ENCODE results near the gene RTN4R.

Gene RTN4R

GRCh38 chr22:20291604-20292063, 23.5 kb upstream of the RTN4R start:
- DNase-seq (no peak), ATAC-seq (ENCODE audit: insufficient read depth, low read depth) (no peak)
- Histone ChIP-seq H3K9ac (ENCODE audit: low read depth, low read length) (no peak overlapping the region), H3K36me3 (ENCODE audit: insufficient read depth, low read length) (no peaks in the 10 kb centered on the region), H3K9me3 (ENCODE audit: insufficient read depth, low read length, severe bottlenecking) (no peaks in the 10 kb centered on the region), H2AFZ (ENCODE audit: low read depth, low read length) (no peak overlapping the region), H3K4me1 (ENCODE audit: insufficient read depth, low read length) (no peaks in the 10 kb centered on the region), H3K79me2 (ENCODE audit: insufficient read depth, low read length) (no peaks in the 10 kb centered on the region), H4K20me1 (ENCODE audit: insufficient read depth, low read length) (no peaks in the 10 kb centered on the region), H3K27ac (ENCODE audit: low read length) (no peak overlapping the region), H3K27me3 (ENCODE audit: insufficient read depth, low read length, poor library complexity) (no peaks in the 10 kb centered on the region), H3K4me3 (ENCODE audit: low read depth in 1 of 2, low read length in 2 of 2) (no peak overlapping the region), H3K4me2 (ENCODE audit: insufficient read depth, low read length) (no peak overlapping the region)
- TF ChIP-seq CTCF (IDR thresholded peaks at IDR 0.05; ENCODE audit: borderline replicate concordance, extremely low read depth, low read length, poor library complexity, severe bottlenecking) (no peak), EZH2 (IDR thresholded peaks at IDR 0.05; ENCODE audit: borderline replicate concordance, low read depth, low read length, severe bottlenecking) (no peak)

- Histone ChIP-seq H3K4me2 (ENCODE audit: insufficient read depth, low read length) (no peak overlapping the region), H3K79me2 (ENCODE audit: insufficient read depth, low read length) (no peaks in the 10 kb centered on the region), H3K9me3 (ENCODE audit: insufficient read depth, low read length, severe bottlenecking) (no peaks in the 10 kb centered on the region), H3K36me3 (ENCODE audit: insufficient read depth, low read length) (no peaks in the 10 kb centered on the region), H3K4me1 (ENCODE audit: insufficient read depth, low read length) (no peaks in the 10 kb centered on the region), H2AFZ (ENCODE audit: low read depth, low read length) (no peak overlapping the region), H3K27ac (ENCODE audit: low read length) (no peak overlapping the region), H3K9ac (ENCODE audit: low read depth, low read length) (no peak overlapping the region), H3K4me3 (ENCODE audit: low read depth in 1 of 2, low read length in 2 of 2) (no peak overlapping the region), H4K20me1 (ENCODE audit: insufficient read depth, low read length) (no peaks in the 10 kb centered on the region), H3K27me3 (ENCODE audit: insufficient read depth, low read length, poor library complexity) (no peaks in the 10 kb centered on the region)
- DNase-seq (no peak), ATAC-seq (ENCODE audit: insufficient read depth, low read depth) (no peak)
- TF ChIP-seq EZH2 (IDR thresholded peaks at IDR 0.05; ENCODE audit: borderline replicate concordance, low read depth, low read length, severe bottlenecking) = no peak
- no peak for TF ChIP-seq CTCF (IDR thresholded peaks at IDR 0.05; ENCODE audit: borderline replicate concordance, extremely low read depth, low read length, poor library complexity, severe bottlenecking)
Observed at GRCh38 chr22:20291249-20291586, 23.1 kb upstream of the RTN4R start.

GRCh38 chr22:20290578-20291248, 22.6 kb upstream of the RTN4R start:
- no peak for TF ChIP-seq CTCF (IDR thresholded peaks at IDR 0.05; ENCODE audit: borderline replicate concordance, extremely low read depth, low read length, poor library complexity, severe bottlenecking)
- no peak for TF ChIP-seq EZH2 (IDR thresholded peaks at IDR 0.05; ENCODE audit: borderline replicate concordance, low read depth, low read length, severe bottlenecking)
- Histone ChIP-seq H3K9ac (ENCODE audit: low read depth, low read length) (no peak overlapping the region), H4K20me1 (ENCODE audit: insufficient read depth, low read length) (no peaks in the 10 kb centered on the region), H2AFZ (ENCODE audit: low read depth, low read length) (no peak overlapping the region), H3K4me3 (ENCODE audit: low read depth in 1 of 2, low read length in 2 of 2) (no peak overlapping the region), H3K79me2 (ENCODE audit: insufficient read depth, low read length) (no peaks in the 10 kb centered on the region), H3K4me2 (ENCODE audit: insufficient read depth, low read length) (no peak overlapping the region), H3K27me3 (ENCODE audit: insufficient read depth, low read length, poor library complexity) (no peaks in the 10 kb centered on the region), H3K9me3 (ENCODE audit: insufficient read depth, low read length, severe bottlenecking) (no peaks in the 10 kb centered on the region), H3K27ac (ENCODE audit: low read length) (no peak overlapping the region), H3K36me3 (ENCODE audit: insufficient read depth, low read length) (no peaks in the 10 kb centered on the region), H3K4me1 (ENCODE audit: insufficient read depth, low read length) (no peaks in the 10 kb centered on the region)
- no peak for DNase-seq
- no peak for ATAC-seq (ENCODE audit: insufficient read depth, low read depth)

All from DND-41 (cell line).